K562 (cell line): Measurements from ENCODE around the gene CRLF1. TPM values are rescaled to one million over a fixed set of nuclear protein-coding genes. Genes with fewer than 3 reads are reported as not detected.
A peak's percentile ranks its signal among the peaks of the same experiment; 100 is the strongest.
"Not testable (repeated sequence)": the region's sequence is repeated elsewhere in the genome, so short reads cannot be mapped to it uniquely, and the experiment has no call there.

ENCODE experiments used
- ATAC-seq: fragments of 200-7000 bp; cut with Tn5 transposase; 3 replicates; pipeline ENCODE4 v1.9.1; 2020; ENCODE audit warnings: moderate library complexity
- BruUV-seq: library from RNA; stranded (reverse); fragments of 400-500 nt; replicated peaks from 2 replicates; lab custom pipeline; 2021; lab: Mats Ljungman, UMichigan
- CTCF ChIA-PET: fragments of 300-600 bp; formaldehyde crosslinking; extraction: SDS; loops from one replicate; lab custom pipeline; 2021; ENCODE audit warnings: low intra/inter-chr PET ratio; lab: Yijun Ruan, JAX
- POLR2A ChIA-PET: fragments of 300-600, 350-650 bp; sonication (Branson Sonifier 250); formaldehyde crosslinking; extraction: SDS; loops from one replicate; lab custom pipeline; 2021; ENCODE audit warnings: antibody characterized with exemption, inconsistent platforms; lab: Yijun Ruan, JAX
- DNase-seq, 4 experiments: peaks; one replicate each; pipeline versions ENCODE4 v3.0.0 to v3.0.0-alpha.2; 2011 to 2018; ENCODE audit warnings: low spot score in 3 of 4, mixed read lengths in 3 of 4; ENCODE audit errors: extremely low read depth in 1 of 4
- FAIRE-seq: peaks from 2 replicates; lab custom pipeline; 2011; peaks lifted over from hg19 to GRCh38; lab: Jason Lieb, UNC
- H2AFZ ChIP-seq: 2 replicates; pipeline ENCODE4 v1.6.0; 2011; ENCODE audit warnings: low read depth, low read length, control low read depth, inconsistent platforms
- H3K27ac ChIP-seq: fragments of 200-600 bp; 3 replicates; pipeline ENCODE4 v1.8.0; 2011; ENCODE audit warnings: low read depth, mild to moderate bottlenecking, control low read depth, inconsistent platforms, low read length, moderate library complexity, mixed read lengths; ENCODE audit errors: extremely low read depth
- H3K27me3 ChIP-seq, 2 experiments: fragments of 300-600 bp in 1 of 2; 2 replicates in 1 of 2; 3 replicates in 1 of 2; pipeline versions ENCODE4 v1.6.0 to v1.8.0; 2011; ENCODE audit warnings: inconsistent platforms in 2 of 2, low read length in 2 of 2, mild to moderate bottlenecking in 1 of 2, mixed read lengths in 1 of 2, moderate library complexity in 1 of 2; ENCODE audit not compliant: control insufficient read depth in 2 of 2, insufficient read depth in 2 of 2
- H3K36me3 ChIP-seq: fragments of 300-600 bp; 3 replicates; pipeline ENCODE4 v1.8.0; 2011; ENCODE audit warnings: mild to moderate bottlenecking, low read length, inconsistent platforms; ENCODE audit not compliant: control insufficient read depth, insufficient read depth
- H3K4me1 ChIP-seq, 2 experiments: fragments of 200-600 bp in 1 of 2; replicated peaks in 1 of 2; 2 replicates in 1 of 2; 3 replicates in 1 of 2; pipeline versions ENCODE4 v1.5.1 to v1.8.0; 2011; ENCODE audit warnings: inconsistent platforms in 2 of 2, low read length in 2 of 2, mild to moderate bottlenecking in 1 of 2, mixed read lengths in 1 of 2, moderate library complexity in 1 of 2; ENCODE audit not compliant: control insufficient read depth in 2 of 2, insufficient read depth in 2 of 2
- H3K4me2 ChIP-seq: 2 replicates; pipeline ENCODE4 v1.6.1; 2011; ENCODE audit warnings: low read length, control low read depth, inconsistent platforms, mixed read lengths; ENCODE audit not compliant: insufficient read depth
- H3K4me3 ChIP-seq: fragments of 200-600 bp; sonication (generic), shearing (Covaris generic); 2 replicates; pipeline ENCODE4 v1.5.1; 2016; ENCODE audit warnings: control low read depth, inconsistent platforms
- H3K79me2 ChIP-seq: fragments of 200-600 bp; 3 replicates; pipeline ENCODE4 v1.8.0; 2011; ENCODE audit warnings: low read length, inconsistent platforms; ENCODE audit not compliant: control insufficient read depth, insufficient read depth
- H3K9ac ChIP-seq, 2 experiments: 2 replicates each; pipeline versions ENCODE4 v1.6.0 to v1.6.1; 2011; ENCODE audit warnings: low read depth in 2 of 2, low read length in 2 of 2, control low read depth in 1 of 2, inconsistent platforms in 1 of 2, mild to moderate bottlenecking in 1 of 2, mixed read lengths in 1 of 2; ENCODE audit not compliant: insufficient read depth in 1 of 2
- H3K9me1 ChIP-seq: one replicate; pipeline ENCODE4 v1.6.0; 2011; ENCODE audit warnings: inconsistent platforms, mild to moderate bottlenecking, low read length, moderate library complexity; ENCODE audit not compliant: control insufficient read depth, insufficient read depth
- H3K9me3 ChIP-seq: replicated peaks from 2 replicates; pipeline ENCODE4 v1.5.1; 2011; ENCODE audit warnings: low read depth, low read length, inconsistent platforms; ENCODE audit not compliant: control insufficient read depth, insufficient read depth
- H4K20me1 ChIP-seq: replicated peaks from 2 replicates; pipeline ENCODE4 v1.6.1; 2011; ENCODE audit warnings: low read length, inconsistent platforms, mixed read lengths; ENCODE audit not compliant: control insufficient read depth, insufficient read depth
- EP400 ChIP-seq: fragments of 450-650 bp; IDR thresholded peaks from 2 replicates; pipeline ENCODE4 v1.6.1; 2017; ENCODE audit warnings: antibody characterized with exemption, mild to moderate bottlenecking, moderate library complexity
- POLR2G ChIP-seq: fragments of 200-400 bp; formaldehyde crosslinking; IDR thresholded peaks from 2 replicates; pipeline ENCODE4 v1.6.1; 2017; ENCODE audit warnings: low read depth, mild to moderate bottlenecking, antibody characterized with exemption, low read length, moderate library complexity
- ZKSCAN1 ChIP-seq: fragments of 150-350 bp; IDR thresholded peaks from 2 replicates; pipeline ENCODE4 v1.6.1; 2016; ENCODE audit warnings: low read depth, low read length
- ZNF121 ChIP-seq: sonication (generic); formaldehyde crosslinking; conservative IDR thresholded peaks from 2 replicates; pipeline ENCODE4 v1.8.0; 2022; ENCODE audit warnings: missing genetic modification reagents
- WGBS: fragments of 100-300 bp; shearing (Covaris generic); methylation state at CpG from one replicate; pipeline ENCODE4 v1.1.6; 2016; ENCODE audit warnings: low coverage, mixed read lengths; ENCODE audit not compliant: insufficient coverage; ENCODE audit errors: missing lambda C conversion rate; 5-methylcytosine and 5-hydroxymethylcytosine counted together
- in situ Hi-C: fragments of 300-500 bp; cut with MboI; formaldehyde crosslinking; loops from 4 replicates; pipeline ENCODE4 v1.15.0; 2018; ENCODE audit warnings: inconsistent platforms, mixed read lengths
- intact Hi-C: fragments of 100-400 bp; cut with micrococcal nuclease; formaldehyde crosslinking; loops from 2 replicates; pipeline ENCODE4 v1.14.2; 2022
- polyA plus RNA-seq, 8 experiments: library from polyadenylated mRNA; depleted of rRNA in 4 of 8; stranded (reverse) in 5 of 8; unstranded in 3 of 8; fragments of >200 nt; fragmentation: Nextera tagmentation in 2 of 8; fragmentation: Illumina TruSeq in 1 of 8; extraction: Ambion mirVana in 2 of 8; extraction: Trizol in 1 of 8; gene quantifications; 2 replicates each; pipeline versions ENCODE4 v1.2.1 to v1.2.3, GENCODE V29; 2011 to 2014; ENCODE audit warnings: inconsistent platforms in 1 of 8, missing spikeins in 1 of 8
- total RNA-seq, 7 experiments: library from RNA; depleted of rRNA in 6 of 7; stranded (reverse); fragments of >200 nt in 6 of 7; fragmentation: Illumina TruSeq in 2 of 7; extraction: Trizol in 2 of 7; gene quantifications; 2 replicates each; pipeline versions ENCODE4 v1.2.1 to v1.2.3, GENCODE V29; 2011 to 2021; ENCODE audit warnings: low replicate concordance in 1 of 7
- TF ChIP-seq, protein P1 (sequence below): sonication (generic); formaldehyde crosslinking; IDR thresholded peaks from 2 replicates; pipeline ENCODE4 v1.8.0; 2022; ENCODE audit warnings: mild to moderate bottlenecking, missing genetic modification reagents
- TF ChIP-seq, protein P2 (sequence below): fragments of 250-450 bp; sonication (Bioruptor Pico); IDR thresholded peaks from 2 replicates; pipeline ENCODE4 v1.9.0; 2021; ENCODE audit warnings: mild to moderate bottlenecking, inconsistent platforms

The CRLF1 gene
- total and polyA plus RNA-seq, 9 of the 15 experiments (the other 6 are each of a cell fraction or from before 2014, with no cell fraction given): 0.85 to 3.6 (median 1.7) TPM

DNA sequence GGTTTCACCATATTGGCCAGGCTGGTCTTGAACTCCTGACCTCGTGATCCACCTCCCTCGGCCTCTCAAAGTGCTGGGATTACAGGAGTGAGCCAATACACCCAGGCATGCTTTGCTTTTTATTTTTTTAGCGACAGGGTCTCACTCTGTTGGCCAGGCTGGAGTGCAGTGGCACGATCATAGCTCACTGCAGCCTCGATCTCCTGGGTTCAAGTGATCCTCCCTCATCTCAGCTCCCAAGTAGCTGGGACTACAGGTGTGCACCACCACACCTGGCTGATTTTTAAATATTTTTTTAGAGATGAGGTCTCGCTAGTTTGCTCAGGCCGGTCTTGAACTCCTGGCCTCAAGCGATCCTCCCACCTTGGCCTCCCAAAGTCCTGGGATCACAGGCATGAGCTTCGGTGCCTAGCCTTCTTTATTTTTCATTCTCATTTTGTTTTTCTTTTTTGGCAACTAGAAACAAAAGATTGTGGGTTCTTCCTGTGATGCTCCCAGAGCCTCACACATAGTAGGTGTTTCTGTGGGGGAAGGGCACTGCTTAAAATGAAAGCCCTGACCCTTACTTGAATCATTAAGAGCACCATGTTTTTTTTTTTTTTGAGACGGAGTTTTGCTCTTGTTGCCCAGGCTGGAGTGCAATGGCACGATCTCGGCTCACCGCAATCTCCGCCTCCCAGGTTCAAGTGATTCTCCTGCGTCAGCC is 5.8 kb downstream of the CRLF1 start:
- H3K9ac ChIP-seq, in situ Hi-C loops, ATAC-seq, H3K4me3 ChIP-seq, H3K36me3 ChIP-seq, BruUV-seq, H3K4me2 ChIP-seq, POLR2A ChIA-PET, H3K27ac ChIP-seq, DNase-seq, FAIRE-seq, H3K9me3 ChIP-seq, H2AFZ ChIP-seq, H3K9me1 ChIP-seq, H3K79me2 ChIP-seq, H4K20me1 ChIP-seq, intact Hi-C loops: not testable (repeated sequence)
- peaks cover 9 to 56% of the 10 kb centered on the region in 2 experiments for H3K4me1 ChIP-seq
- 39% methylated on average over 9 of the region's 15 CpGs for WGBS
- CTCF ChIA-PET: interaction anchor here (0.6 kb wide), 1 partner anchor 49 kb away, joined by 4 read pairs; no protein-coding TSS in a partner anchor
- peaks cover 10 to 19% of the 10 kb centered on the region in 2 experiments; a peak in 4 of 5 replicates for H3K27me3 ChIP-seq
- TF ChIP-seq ZKSCAN1 (peak; percentile 89), ZNF121 (CRISPR knock-in tag) (peak; percentile 64; the same call in 1 of the 2 replicates)

DNA sequence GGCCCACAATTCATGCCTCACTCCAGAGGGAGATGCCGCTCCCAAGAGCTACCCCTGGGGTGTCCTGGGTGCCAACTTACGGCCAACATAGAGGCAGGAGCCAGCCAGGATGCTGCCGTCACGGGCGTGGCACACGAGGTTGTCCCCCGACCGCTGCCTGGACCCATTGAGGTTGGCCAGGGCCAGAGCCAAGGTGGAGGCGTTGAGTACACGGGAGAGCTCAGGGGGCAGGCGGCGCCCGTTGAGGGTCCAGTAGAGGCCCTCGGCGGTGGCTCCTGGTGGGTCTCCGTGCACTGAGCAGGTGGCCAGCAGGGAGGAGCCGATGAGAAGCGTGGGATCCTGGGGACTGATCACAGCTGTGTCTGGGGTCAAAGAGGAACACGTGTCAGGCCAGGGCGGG is 7.1 kb downstream of the CRLF1 start:
- CTCF ChIA-PET: no interaction called here
- Histone ChIP-seq H3K9ac (no peak overlapping the region), H3K4me3 (no peak overlapping the region), H3K9me3 (no peaks in the 10 kb centered on the region), H3K27ac (no peak overlapping the region), H2AFZ (no peak overlapping the region), H3K36me3 (no peaks in the 10 kb centered on the region), H3K9me1 (no peaks in the 10 kb centered on the region), H3K27me3 (peaks cover 0 to 6% of the 10 kb centered on the region in 2 experiments; a peak in 2 of 5 replicates), H4K20me1 (peaks cover 6% of the 10 kb centered on the region), H3K4me1 (peaks cover 13 to 56% of the 10 kb centered on the region in 2 experiments), H3K79me2 (no peaks in the 10 kb centered on the region), H3K4me2 (no peak overlapping the region)
- intact Hi-C loops: loop anchor here (10.0 kb wide), 1 partner anchor 245 kb away; no protein-coding TSS in a partner anchor
- ATAC-seq (no peak), DNase-seq (no peak), FAIRE-seq (no peak)
- no TSS peak for BruUV-seq
- in situ Hi-C loops: no loop called here
- 22% methylated on average over 14 of the region's 20 CpGs for WGBS
- POLR2A ChIA-PET: interaction anchor here (0.6 to 1.1 kb wide), 2 partner anchors 20 to 130 kb away, joined by 3 read pairs; no protein-coding TSS in a partner anchor
- TF ChIP-seq POLR2G: 0 out of 2 replicates have a peak, but pooled peaks have one; percentile 29
- TF ChIP-seq, protein P1, sequence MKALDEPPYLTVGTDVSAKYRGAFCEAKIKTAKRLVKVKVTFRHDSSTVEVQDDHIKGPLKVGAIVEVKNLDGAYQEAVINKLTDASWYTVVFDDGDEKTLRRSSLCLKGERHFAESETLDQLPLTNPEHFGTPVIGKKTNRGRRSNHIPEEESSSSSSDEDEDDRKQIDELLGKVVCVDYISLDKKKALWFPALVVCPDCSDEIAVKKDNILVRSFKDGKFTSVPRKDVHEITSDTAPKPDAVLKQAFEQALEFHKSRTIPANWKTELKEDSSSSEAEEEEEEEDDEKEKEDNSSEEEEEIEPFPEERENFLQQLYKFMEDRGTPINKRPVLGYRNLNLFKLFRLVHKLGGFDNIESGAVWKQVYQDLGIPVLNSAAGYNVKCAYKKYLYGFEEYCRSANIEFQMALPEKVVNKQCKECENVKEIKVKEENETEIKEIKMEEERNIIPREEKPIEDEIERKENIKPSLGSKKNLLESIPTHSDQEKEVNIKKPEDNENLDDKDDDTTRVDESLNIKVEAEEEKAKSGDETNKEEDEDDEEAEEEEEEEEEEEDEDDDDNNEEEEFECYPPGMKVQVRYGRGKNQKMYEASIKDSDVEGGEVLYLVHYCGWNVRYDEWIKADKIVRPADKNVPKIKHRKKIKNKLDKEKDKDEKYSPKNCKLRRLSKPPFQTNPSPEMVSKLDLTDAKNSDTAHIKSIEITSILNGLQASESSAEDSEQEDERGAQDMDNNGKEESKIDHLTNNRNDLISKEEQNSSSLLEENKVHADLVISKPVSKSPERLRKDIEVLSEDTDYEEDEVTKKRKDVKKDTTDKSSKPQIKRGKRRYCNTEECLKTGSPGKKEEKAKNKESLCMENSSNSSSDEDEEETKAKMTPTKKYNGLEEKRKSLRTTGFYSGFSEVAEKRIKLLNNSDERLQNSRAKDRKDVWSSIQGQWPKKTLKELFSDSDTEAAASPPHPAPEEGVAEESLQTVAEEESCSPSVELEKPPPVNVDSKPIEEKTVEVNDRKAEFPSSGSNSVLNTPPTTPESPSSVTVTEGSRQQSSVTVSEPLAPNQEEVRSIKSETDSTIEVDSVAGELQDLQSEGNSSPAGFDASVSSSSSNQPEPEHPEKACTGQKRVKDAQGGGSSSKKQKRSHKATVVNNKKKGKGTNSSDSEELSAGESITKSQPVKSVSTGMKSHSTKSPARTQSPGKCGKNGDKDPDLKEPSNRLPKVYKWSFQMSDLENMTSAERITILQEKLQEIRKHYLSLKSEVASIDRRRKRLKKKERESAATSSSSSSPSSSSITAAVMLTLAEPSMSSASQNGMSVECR: no peak
- TF ChIP-seq, protein P2, sequence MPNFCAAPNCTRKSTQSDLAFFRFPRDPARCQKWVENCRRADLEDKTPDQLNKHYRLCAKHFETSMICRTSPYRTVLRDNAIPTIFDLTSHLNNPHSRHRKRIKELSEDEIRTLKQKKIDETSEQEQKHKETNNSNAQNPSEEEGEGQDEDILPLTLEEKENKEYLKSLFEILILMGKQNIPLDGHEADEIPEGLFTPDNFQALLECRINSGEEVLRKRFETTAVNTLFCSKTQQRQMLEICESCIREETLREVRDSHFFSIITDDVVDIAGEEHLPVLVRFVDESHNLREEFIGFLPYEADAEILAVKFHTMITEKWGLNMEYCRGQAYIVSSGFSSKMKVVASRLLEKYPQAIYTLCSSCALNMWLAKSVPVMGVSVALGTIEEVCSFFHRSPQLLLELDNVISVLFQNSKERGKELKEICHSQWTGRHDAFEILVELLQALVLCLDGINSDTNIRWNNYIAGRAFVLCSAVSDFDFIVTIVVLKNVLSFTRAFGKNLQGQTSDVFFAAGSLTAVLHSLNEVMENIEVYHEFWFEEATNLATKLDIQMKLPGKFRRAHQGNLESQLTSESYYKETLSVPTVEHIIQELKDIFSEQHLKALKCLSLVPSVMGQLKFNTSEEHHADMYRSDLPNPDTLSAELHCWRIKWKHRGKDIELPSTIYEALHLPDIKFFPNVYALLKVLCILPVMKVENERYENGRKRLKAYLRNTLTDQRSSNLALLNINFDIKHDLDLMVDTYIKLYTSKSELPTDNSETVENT: no peak
- no peak for TF ChIP-seq EP400
